ENCODE data around the gene MYOCOS.
A peak's percentile ranks its signal among the peaks of the same experiment; 100 is the strongest.
"Not testable (repeated sequence)": the region's sequence is repeated elsewhere in the genome, so short reads cannot be mapped to it uniquely, and the experiment has no call there.

MYOCOS gene

DNA sequence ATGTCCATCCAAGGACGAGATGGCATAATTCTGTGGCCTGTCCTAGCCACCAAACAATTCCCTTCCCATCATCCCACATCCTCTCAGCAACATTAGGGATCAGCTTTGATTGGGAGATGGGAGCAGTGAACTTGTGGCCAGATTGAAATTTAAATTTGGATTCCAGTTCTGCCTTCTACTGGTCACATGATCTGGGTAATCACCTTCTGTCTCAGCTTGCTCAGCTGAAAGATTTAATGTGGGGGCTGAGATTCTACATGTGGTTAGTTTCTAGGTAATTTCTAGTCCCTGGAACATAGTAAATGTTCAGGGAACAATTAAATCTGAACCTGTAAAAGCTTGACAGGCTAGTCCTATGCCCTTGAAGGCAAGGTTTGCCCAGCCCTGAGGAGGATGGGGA is 3.2 kb downstream of the MYOCOS start:
- DNase-seq (ENCODE audit: low read depth): no peak

DNA sequence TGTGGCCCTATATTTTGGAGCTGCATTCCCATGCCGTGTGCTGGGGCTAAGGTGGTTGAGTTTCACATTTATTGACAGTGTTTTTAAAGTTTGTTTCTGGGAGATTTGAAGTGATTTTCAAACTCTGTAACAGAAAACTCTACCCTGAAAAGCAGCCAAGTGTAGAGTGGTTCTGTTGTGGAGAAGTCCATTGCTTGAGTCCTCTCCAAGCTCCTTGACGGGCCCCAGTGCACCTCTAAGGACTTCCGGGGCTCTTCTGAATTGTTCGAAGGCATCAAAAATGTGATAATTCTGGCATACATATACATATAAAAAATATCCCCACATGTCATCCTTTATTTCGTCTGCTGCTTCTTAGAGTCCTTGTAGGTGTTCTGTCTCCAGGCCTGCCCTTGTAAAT is 5.0 kb downstream of the MYOCOS start:
- no peak for DNase-seq (ENCODE audit: low read depth)

DNA sequence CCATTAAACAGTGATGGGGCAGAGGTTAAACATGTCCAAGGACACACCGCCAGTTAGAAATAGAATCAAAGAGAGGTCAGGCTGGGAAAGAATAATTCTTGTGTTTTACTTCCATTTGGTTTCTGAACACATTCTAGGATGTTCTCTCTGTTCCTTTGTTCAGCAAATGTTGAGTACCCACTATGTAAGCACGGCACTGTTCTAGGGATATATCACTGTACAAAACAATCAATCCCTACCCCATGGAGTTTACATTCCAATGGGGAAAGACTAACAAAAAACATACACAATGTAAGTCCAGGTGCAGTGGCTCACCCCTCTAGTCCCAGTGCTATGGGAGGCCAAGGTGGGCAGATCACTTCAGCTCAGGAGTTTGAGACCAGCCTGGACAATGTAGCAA is 6.2 kb downstream of the MYOCOS start:
- DNase-seq (ENCODE audit: low read depth): no peak

DNA sequence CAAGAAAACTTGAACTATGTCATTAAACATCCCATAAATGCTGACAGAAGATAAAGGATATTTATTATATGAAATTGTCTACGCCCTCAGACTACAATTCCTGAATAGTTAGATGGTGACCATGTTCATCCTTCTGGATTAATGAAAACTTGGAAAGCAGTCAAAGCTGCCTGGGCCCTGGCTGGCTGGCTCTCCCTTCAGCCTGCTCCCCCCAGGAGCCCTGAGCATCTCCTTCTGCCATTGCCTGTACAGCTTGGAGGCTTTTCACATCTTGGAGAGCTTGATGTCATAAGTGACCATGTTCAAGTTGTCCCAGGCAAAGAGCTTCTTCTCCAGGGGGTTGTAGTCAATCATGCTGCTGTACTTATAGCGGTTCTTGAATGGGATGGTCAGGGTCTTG is 13.6 kb downstream of the MYOCOS start:
- DNase-seq (ENCODE audit: low read depth): no peak

DNA sequence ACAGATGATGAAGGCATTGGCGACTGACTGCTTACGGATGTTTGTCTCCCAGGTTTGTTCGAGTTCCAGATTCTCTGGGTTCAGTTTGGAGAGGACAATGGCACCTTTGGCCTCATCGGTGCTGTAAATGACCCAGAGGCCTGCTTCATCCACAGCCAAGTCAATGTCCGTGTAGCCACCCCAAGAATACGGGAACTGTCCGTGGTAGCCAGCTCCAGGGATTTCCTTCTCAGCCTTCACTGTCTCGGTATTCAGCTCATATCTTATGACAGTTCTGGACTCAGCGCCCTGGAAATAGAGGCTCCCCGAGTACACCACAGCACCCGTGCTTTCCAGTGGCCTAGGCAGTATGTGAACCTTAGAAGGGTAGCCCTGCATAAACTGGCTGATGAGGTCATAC is 14.1 kb downstream of the MYOCOS start:
- no peak for DNase-seq (ENCODE audit: low read depth)

DNA sequence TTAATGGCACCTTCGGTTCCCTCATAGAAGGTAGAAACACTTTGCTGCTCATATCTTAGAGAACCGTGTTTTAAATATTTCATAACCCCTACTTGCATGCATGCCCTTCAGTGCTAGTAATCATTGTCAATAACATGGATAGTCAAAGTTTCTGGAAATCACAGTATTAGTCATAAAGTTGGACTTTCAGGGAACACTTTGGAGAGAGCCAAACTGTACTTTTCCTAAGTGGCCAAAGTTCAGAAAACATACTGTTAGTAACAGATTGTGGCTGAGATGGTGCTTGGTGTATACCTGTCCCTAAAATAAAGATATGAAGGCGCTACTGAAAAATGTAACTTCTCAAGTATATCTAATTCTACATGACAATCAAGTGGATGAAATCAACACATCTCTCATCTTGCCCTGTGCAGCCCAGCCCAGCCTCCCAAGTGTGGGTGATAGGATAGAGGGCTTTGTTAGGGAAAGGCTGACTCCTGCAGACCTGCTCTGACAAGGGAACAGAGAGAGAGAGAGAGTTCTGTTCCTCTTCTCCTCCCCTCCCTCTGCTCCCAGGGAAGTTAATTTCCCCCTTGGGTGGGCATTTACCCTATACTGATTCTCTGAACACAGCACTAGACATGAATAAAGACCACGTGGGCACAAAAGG is 16.0 kb downstream of the MYOCOS start:
- no peak for DNase-seq (ENCODE audit: low read depth)

DNA sequence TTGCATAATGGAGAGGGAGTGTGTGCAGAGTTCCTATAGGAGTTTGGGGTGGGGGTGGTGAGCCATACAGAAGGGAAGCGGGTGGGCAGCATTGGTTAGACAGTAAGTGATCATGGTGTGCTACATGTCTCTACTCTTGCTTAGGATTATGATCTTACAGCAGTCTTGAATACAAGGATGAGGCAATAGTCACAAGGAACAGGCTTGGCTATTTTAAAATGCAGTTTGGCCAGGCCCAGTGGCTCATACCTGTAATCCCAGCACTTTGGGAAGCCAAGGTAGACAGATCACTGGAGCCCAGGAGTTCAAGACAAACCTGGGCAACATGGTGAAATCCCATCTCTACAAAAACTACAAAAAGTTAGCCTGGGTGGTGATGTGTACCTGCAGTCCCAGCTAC is 18.2 kb downstream of the MYOCOS start:
- DNase-seq (ENCODE audit: low read depth): no peak

DNA sequence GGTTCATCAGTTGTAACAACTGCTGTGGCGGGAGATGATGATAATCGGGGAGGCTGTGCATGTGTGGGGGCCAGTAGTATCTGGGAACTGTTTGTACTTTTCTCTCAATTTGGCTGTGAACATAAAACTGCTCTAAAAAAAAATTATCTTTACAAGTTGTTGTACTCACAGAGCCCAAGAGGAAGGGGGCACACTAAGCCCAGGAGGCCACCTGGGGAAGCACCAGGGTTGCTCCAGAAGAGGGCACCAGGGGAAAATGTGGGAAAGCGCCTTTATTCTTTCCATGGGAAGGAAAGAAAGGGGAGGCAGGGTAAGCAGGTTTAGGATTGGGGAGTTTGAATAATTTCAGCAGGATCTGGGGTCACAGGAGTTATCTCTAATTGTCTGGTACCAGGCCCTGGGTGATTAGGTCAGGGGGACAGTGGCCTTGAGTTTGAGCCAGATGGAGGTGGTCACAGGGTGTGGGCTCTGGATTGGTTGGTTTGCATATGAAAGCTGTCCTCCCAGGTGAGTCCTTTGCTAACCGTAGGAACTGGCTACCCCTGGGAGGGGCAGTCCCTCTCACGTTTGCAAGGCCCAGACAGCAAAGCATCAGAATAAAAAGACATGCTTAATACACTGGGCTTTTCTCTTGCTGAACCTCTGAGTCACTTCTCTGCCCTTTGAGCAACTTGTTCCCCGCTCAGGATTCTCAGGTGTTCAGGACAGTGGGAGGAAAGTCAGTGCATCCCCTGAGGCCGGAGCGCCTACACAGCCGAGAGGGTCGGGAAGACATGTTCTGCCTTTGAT is 19.2 kb downstream of the MYOCOS start:
- DNase-seq (ENCODE audit: low read depth): no peak

DNA sequence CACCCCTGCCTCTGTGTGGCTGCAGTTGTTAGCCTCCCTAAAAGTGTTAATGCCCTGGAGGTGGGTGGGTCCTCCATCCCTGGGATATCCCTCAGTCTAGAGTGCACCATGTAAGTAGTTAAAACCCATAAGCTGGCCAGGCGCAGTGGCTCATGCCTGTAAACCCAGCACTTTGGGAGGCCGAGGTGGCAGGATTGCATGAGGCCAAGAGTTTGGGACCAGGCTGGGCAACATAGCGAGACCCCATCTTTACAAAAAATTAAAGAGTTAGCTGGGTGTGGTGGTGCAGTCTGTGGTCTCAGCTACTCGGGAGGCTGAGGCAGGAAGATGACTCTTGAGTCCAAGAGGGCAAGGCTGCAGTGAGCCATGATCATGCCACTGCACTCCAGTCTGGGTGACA is 20.2 kb downstream of the MYOCOS start:
- no peak for DNase-seq (ENCODE audit: low read depth)

DNA sequence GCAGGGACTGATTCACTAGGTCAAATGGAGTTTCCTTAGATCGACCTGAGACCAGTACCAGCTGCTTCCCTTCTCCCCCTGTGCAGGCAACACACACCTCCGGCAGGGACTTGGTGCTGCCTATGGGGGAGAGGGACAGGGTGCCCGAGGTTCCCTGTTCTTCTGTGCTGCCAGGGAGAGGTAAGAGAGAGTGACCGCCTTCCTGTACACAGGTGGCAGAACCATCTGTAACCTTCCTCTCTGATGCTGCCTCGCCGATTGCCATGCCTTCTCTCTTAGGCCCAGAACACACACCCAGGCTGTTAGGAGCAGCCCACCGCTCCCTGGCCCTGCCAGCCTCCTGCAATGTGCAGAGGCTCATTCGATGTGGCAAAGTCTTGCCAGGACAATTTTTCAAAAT is 21.1 kb downstream of the MYOCOS start:
- no peak for DNase-seq (ENCODE audit: low read depth)

DNA sequence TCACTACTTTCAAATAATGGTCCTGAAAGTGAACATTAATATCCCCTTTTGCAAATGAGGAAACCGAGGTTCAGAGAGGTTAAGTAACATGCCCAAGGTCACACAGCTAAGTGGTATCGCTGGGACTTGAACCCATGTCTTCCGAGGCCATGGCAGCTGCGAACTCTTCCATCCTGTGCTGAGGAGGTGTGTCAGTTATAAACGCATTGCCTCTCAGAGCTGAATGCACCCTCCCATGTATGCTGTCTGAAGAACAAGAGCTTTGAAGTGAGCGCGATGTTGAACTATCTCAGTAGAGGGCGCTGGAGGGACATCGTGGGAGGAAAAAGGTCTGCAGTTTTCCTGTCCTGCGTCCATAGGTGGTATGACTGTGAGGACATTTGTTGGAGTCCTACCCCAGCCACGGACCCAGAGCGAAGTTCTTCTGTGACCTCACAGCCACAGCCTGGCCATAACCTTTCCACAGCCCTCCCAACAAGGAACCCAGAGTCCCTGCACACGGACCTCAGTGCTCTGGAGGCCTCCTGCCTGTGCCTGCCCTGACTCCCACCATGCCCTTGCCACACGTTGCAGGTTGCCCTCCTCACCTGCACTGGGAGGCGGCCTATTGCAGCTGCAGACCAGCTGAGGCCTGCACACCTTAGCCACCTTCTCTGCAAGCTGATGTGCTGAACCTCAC is 22.9 kb downstream of the MYOCOS start:
- DNase-seq (ENCODE audit: low read depth): peak; percentile 89

DNA sequence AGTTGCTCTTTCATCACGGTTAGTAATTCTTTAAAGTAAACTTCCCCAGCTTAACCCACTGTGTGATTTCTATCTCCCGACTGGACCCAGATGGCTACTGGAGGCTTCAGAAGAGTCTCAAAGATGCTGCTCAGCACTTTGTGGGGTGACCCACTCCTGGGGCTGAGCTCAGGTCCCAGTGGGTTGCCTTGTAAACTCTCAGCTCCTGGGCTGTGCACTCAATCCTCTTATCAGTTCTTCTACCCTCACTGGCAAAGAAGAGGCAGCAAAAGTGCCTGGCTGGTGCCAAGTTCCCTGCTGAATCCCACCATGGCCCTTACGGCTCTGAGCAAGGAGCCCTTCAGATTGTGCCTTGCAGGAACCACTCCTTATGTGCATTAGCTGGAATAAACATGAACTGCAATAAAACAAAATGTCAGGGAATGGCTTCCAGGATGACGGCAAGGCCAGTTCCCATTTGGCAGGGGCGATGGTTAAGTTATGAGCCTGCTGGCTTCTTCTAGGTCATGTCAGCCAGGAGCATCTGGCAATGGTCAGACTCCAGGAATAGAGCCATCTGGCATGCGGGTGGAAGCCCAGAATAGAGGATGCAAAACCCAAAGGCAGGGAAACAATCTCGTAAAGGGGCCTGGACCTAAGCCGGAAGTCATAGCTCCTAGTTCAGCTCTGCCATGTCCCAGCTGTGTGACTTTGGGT is 23.7 kb downstream of the MYOCOS start:
- no peak for DNase-seq (ENCODE audit: low read depth)

DNA sequence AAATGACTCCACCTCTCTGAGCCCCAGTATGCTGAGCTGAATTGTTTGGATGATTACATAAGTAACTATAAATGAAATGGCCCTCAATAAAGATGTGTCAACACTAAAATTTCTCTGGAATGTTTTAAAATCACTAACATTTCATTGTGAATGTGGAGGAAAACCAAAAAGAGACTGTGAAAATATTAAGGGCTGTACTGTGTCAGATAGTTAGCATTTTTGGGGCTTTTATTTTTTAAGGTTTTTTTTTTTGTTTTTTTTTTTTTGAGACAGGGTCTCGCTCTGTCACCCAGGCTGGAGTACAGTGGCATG is 24.2 kb downstream of the MYOCOS start:
- no peak for DNase-seq (ENCODE audit: low read depth)

DNA sequence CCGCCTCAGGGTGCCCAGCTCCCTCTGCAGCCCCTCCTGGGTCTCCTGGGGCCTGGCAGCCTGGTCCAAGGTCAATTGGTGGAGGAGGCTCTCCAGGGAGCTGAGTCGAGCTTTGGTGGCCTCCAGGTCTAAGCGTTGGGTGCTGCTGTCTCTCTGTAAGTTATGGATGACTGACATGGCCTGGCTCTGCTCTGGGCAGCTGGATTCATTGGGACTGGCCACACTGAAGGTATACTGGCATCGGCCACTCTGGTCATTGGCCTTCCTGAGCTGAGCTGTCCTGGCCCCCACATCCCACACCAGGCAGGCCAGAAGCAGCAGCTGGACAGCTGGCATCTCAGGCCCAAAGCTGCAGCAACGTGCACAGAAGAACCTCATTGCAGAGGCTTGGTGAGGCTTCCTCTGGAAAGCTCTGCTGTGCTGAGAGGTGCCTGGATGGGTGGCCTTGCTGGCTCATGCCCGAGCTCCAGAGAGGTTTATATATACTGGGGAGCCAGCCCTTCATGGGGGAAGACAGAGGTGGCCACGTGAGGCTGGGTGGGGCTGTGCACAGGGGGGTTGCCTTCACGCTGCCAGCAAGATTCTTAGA is 30.3 kb downstream of the MYOCOS start, which contains the start of gene MYOC:
Gene MYOC, minus strand, starts transcription at position 455 of the 589 bp plus-strand sequence. Its CDS starts 77 bp downstream, at position 378.
- DNase-seq (ENCODE audit: low read depth): no peak

DNA sequence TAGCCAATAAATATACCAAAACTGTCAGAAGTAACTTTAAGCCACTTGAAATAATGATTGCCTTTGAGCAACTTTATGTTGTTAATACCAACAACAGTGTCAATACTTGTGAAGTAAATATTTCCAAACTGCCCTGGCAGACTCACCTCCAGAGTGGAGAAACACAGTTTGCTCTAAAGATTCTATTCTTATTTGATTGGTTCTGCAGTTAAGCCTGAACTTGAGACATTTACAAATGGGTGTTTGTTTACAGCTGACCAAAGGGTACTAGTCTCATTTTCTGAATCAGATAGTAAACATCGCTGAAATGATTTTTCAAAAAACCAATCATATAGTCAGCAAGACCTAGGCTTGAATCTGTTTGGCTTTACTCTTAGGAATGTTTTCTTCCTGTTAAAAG is 31.8 kb downstream of the MYOCOS start:
- DNase-seq (ENCODE audit: low read depth): no peak

DNA sequence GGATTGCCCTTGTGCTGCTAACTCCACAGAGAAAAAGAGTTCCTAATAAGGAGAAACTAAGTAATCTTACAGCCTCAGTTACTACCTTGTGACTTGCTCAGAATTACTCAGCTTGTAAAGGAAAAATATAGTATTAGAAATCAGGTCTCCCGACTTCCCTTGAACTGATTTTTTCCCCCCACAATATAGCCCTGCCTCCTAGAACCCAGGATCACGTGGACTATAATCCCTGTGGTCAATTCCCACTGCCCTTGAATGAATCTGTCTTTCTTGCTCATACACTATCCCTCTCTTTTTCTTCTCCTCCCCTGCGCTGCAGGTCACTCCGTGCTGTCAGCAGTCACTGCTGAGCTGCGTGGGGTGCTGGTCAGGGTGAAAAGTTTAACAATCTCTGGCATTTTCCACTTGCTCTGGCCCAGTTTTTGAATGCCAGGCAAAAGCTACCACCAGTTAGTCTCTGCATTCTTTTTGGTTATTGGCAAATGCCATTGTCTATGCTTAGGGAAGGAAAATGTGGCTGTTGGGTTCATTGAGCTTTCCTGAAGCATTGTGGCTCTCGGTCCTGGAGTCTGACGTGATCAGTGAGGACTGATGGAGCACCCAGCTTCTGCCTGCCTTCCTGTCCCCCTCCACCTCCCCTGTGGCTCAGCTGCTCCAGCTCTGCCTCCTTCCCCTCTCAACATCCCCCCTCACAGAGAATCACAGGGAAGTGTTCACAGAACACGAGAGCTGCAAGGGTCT is 32.3 kb downstream of the MYOCOS start:
- no peak for DNase-seq (ENCODE audit: low read depth)

DNA sequence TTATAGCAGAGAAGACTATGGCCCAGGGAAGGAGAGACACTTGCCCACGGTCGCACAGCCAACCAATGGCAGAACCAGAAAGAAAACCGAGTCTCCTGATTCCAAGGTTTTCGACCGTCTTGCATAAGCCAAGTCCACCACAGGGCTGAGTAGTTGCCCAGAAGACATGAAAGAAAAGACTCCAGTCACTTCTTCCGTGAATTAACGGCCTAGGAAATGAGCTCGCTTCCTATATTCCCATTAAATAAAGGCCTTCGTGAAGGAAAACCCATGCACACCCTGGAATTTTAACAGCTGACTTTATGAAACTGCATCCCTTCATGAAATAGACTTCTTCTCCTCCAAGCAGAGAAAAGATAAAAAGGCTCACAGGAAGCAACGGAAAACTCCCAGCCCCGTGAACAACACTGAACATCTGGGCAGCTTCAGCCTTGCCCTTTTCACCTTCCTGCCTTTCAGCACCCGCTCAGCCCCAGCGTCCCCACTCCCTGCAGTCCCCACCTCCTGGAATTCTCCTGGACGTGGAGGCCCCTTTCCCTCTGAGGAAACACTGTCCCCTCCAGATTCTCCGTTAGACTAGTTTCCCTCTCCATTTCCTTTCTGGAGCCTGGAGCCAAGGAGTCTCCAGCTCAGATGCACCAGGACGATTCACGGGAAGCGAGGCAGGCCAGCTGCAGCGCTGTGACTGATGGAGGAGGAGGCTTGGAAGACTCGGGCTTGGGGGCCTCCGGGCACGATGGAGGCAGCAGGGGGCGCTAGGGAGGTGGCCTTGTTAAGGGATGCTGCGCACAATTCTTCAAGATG is 33.1 kb downstream of the MYOCOS start:
- DNase-seq (ENCODE audit: low read depth): peak; percentile 54

DNA sequence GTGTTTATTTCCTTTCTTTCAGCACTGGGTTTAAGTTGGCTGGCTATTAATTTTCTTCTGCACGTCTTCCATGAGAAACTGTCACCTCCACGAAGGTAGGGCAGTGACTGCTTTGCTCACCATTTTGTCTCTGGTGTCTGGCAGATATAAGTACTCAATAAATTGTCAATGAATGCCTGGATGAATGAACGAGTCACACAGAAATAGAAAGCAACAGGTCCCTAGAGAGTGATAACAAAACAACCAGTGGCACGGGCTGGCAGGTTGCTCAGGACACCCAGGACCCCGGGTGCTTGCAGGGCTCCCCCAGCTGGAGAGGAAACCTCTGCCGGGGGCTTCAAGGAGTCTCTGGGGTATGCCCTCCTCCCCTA is 33.7 kb downstream of the MYOCOS start:
- no peak for DNase-seq (ENCODE audit: low read depth)

DNA sequence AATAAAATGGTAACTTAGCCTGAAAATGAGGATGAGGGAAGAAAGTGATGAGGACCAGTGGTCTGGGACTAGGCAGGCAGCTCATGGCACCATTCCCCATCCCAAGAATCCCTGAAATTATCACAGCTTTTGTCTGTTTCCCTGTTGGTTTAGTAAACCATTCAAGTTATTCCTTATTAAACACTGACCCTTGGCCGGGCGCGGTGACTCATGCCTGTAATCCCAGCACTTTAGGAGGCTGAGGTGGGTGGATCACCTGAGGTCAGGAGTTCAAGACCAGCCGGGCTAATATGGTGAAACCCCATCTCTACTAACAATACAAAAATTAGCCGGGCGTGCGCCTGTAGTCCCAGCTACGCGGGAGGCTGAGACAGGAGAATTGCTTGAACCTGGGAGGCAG is 34.2 kb downstream of the MYOCOS start:
- DNase-seq (ENCODE audit: low read depth): not testable (repeated sequence)

DNA sequence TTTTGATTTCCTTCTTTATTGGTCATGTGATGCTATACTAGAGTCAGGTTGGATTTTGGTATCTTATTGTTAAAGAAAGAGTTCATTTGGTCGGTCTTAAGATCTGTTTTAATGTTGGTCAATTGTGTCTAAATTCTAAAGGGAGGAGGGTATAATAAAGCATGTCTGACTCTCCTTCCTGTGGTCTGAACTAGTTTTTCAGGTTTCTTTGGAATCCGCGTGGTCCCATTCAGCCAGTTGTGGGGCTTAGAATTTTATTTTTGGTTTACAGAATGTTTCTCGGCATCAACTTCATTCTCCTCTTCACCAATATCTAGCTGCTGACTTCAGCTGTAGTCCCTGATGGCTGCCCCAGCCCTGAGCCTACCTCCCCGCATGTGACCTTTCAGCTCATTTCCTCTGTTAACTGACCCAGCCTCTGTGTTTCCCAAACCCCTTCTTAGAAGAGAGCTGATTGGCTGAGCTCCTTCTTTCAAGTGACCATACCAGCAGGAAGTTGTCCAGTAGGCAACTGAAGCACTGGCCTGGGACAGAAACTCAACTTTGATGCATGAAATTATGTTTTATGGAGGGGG is 39.1 kb downstream of the MYOCOS start:
- DNase-seq (ENCODE audit: low read depth): no peak

Measured in ELR (cell line).